ENCODE data around the gene YAE1.

The YAE1 gene

GRCh38 chr7:39609113-39609934, 43.1 kb downstream of the YAE1 start:
- no peak for DNase-seq

- no peak for DNase-seq
Observed at GRCh38 chr7:39609935-39610263, 43.7 kb downstream of the YAE1 start.

GRCh38 chr7:39613577-39613976, 47.4 kb downstream of the YAE1 start:
- no peak for DNase-seq

GRCh38 chr7:39614299-39614698, 48.1 kb downstream of the YAE1 start:
- no peak for DNase-seq

GRCh38 chr7:39615350-39615975, 49.3 kb downstream of the YAE1 start:
- DNase-seq: no peak

GRCh38 chr7:39616138-39616537, 49.9 kb downstream of the YAE1 start:
- no peak for DNase-seq

- no peak for DNase-seq
Observed at GRCh38 chr7:39617005-39617404, 50.8 kb downstream of the YAE1 start.

GRCh38 chr7:39618868-39619267, 52.7 kb downstream of the YAE1 start:
- DNase-seq: no peak

- DNase-seq: no peak
Observed at GRCh38 chr7:39620486-39620885, 54.3 kb downstream of the YAE1 start.

- no peak for DNase-seq
Observed at GRCh38 chr7:39621261-39621660, 55.1 kb downstream of the YAE1 start.

GRCh38 chr7:39621784-39622411, 55.7 kb downstream of the YAE1 start:
- DNase-seq: no peak
